Measurements from ENCODE around the gene YJEFN3. TPM values are rescaled to one million over a fixed set of nuclear protein-coding genes. Genes with fewer than 3 reads are reported as not detected.

The YJEFN3 gene
- total and polyA plus RNA-seq, 4 donors: 0.19 to 0.88 (median 0.63) TPM

- Histone ChIP-seq H3K4me1 (ENCODE audit: control insufficient read depth in 4 of 4, insufficient read depth in 4 of 4, low read length in 3 of 4) (peaks cover 10 to 20% (median 14%) of the 10 kb centered on the region in 4 donors), H3K9ac (ENCODE audit: low read depth in 1 of 2, low read length in 2 of 2) (no peak overlapping the region), H3K27me3 (ENCODE audit: control insufficient read depth in 4 of 4, insufficient read depth in 4 of 4, low read length in 3 of 4) (no peaks in the 10 kb centered on the region), H3K27ac (ENCODE audit: low read depth in 1 of 2, low read length in 2 of 2) (no peak overlapping the region), H3K9me3 (ENCODE audit: control insufficient read depth in 4 of 4, low read length in 3 of 4) (no peaks in the 10 kb centered on the region), H3K4me3 (ENCODE audit: low read depth in 1 of 3, low read length in 3 of 3) (no peak overlapping the region), H3K36me3 (ENCODE audit: control insufficient read depth in 4 of 4, insufficient read depth in 3 of 4, low read depth in 1 of 4, low read length in 3 of 4) (peaks cover 0 to 4% (median 2%) of the 10 kb centered on the region in 4 donors)
- 93% methylated on average over 19 of the region's 19 CpGs for WGBS
- DNase-seq (ENCODE audit: low spot score): no peak
- TF ChIP-seq, protein P1, sequence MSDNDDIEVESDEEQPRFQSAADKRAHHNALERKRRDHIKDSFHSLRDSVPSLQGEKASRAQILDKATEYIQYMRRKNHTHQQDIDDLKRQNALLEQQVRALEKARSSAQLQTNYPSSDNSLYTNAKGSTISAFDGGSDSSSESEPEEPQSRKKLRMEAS (IDR thresholded peaks at IDR 0.05): no peak
- TF ChIP-seq EGR1 (IDR thresholded peaks at IDR 0.05; ENCODE audit: low read depth in 2 of 2): no peak
Measured at GRCh38 chr19:19482809-19483596, 45.7 kb upstream of the YJEFN3 start.

DNA sequence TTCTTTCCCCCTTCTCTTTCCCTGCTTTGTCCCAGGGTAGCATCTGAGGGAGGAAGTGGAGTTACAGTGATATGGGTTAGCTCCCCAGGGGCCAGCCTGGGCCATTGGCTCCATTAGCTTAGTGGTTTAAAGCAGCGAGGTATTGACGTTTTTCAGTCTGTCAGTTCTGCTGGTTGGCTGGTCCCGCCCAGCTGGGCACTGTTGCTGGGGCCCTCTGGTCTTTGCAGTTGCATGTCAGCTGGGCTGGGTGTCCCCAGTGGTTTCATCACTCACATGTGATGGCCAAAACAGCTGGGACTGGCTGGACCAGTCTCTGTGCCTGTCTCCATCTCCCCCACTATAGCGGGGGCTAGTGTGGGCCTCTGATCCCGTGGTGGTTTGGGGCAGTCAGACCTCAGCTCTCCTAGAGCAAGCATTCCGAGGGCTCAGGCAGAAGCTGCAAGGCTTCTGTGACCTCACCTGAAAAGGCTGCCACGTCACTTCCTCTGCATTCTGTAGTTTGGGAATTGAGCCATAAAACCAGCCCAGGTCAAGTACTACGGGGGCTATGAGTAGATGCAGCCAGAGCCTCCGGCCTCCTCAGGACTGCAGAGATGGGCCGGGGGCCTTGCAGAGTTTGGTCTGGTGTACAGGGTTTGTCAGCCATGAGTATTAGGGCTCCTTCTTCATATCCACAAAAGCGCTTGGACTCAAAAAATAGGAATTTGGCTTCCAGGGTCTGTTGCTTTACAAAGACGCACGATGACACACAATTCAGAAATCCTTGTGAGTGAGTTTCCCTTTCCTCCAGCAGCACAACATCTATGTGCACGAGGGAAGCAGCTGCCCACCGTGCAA, 43.3 kb upstream of the YJEFN3 start:
- Histone ChIP-seq H3K4me3 (ENCODE audit: low read depth in 1 of 3, low read length in 3 of 3) (no peak overlapping the region), H3K9ac (ENCODE audit: low read depth in 1 of 2, low read length in 2 of 2) (no peak overlapping the region), H3K36me3 (ENCODE audit: control insufficient read depth in 4 of 4, insufficient read depth in 3 of 4, low read depth in 1 of 4, low read length in 3 of 4) (peaks cover 0 to 4% (median 2%) of the 10 kb centered on the region in 4 donors), H3K9me3 (ENCODE audit: control insufficient read depth in 4 of 4, low read length in 3 of 4) (no peaks in the 10 kb centered on the region), H3K27ac (ENCODE audit: low read depth in 1 of 2, low read length in 2 of 2) (no peak overlapping the region), H3K27me3 (ENCODE audit: control insufficient read depth in 4 of 4, insufficient read depth in 4 of 4, low read length in 3 of 4) (no peaks in the 10 kb centered on the region), H3K4me1 (ENCODE audit: control insufficient read depth in 4 of 4, insufficient read depth in 4 of 4, low read length in 3 of 4) (peaks cover 14 to 43% (median 36%) of the 10 kb centered on the region in 4 donors)
- WGBS: 87% methylated on average over 15 of the region's 15 CpGs
- TF ChIP-seq ZBTB33 (IDR thresholded peaks at IDR 0.05) (no peak), RXRA (IDR thresholded peaks at IDR 0.05) (no peak), EGR1 (IDR thresholded peaks at IDR 0.05; ENCODE audit: low read depth in 2 of 2) (no peak), FOXA1 (IDR thresholded peaks at IDR 0.05) (no peak), GABPA (IDR thresholded peaks at IDR 0.05 in 1 of 2, conservative IDR thresholded peaks at IDR 0.05 in 1 of 2) (no peak), JUND (IDR thresholded peaks at IDR 0.05) (no peak), HNF4G (IDR thresholded peaks at IDR 0.05) (no peak), FOXA2 (IDR thresholded peaks at IDR 0.05) (no peak), SP1 (IDR thresholded peaks at IDR 0.05) (no peak), YY1 (IDR thresholded peaks at IDR 0.05) (no peak), TAF1 (conservative IDR thresholded peaks at IDR 0.05) (no peak), RAD21 (IDR thresholded peaks at IDR 0.05) (no peak), CTCF (IDR thresholded peaks at IDR 0.05; ENCODE audit: low read depth, low read length, missing input control) (no peak), HNF4A (conservative IDR thresholded peaks at IDR 0.05) (no peak), NR2F2 (IDR thresholded peaks at IDR 0.05) (no peak)
- TF ChIP-seq, protein P1 (IDR thresholded peaks at IDR 0.05): no peak
- TF ChIP-seq, protein P2, sequence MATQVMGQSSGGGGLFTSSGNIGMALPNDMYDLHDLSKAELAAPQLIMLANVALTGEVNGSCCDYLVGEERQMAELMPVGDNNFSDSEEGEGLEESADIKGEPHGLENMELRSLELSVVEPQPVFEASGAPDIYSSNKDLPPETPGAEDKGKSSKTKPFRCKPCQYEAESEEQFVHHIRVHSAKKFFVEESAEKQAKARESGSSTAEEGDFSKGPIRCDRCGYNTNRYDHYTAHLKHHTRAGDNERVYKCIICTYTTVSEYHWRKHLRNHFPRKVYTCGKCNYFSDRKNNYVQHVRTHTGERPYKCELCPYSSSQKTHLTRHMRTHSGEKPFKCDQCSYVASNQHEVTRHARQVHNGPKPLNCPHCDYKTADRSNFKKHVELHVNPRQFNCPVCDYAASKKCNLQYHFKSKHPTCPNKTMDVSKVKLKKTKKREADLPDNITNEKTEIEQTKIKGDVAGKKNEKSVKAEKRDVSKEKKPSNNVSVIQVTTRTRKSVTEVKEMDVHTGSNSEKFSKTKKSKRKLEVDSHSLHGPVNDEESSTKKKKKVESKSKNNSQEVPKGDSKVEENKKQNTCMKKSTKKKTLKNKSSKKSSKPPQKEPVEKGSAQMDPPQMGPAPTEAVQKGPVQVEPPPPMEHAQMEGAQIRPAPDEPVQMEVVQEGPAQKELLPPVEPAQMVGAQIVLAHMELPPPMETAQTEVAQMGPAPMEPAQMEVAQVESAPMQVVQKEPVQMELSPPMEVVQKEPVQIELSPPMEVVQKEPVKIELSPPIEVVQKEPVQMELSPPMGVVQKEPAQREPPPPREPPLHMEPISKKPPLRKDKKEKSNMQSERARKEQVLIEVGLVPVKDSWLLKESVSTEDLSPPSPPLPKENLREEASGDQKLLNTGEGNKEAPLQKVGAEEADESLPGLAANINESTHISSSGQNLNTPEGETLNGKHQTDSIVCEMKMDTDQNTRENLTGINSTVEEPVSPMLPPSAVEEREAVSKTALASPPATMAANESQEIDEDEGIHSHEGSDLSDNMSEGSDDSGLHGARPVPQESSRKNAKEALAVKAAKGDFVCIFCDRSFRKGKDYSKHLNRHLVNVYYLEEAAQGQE (IDR thresholded peaks at IDR 0.05): no peak
- TF ChIP-seq, protein P3, sequence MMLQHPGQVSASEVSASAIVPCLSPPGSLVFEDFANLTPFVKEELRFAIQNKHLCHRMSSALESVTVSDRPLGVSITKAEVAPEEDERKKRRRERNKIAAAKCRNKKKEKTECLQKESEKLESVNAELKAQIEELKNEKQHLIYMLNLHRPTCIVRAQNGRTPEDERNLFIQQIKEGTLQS (IDR thresholded peaks at IDR 0.05): no peak
- DNase-seq (ENCODE audit: low spot score): no peak
